CD4-positive, alpha-beta T cell treated with Interleukin-17A for 1 hour (primary cell): ENCODE data around the gene WBP2.
"Not testable (repeated sequence)": the region's sequence is repeated elsewhere in the genome, so short reads cannot be mapped to it uniquely, and the experiment has no call there.

Experiments
- DNase-seq: peaks from one replicate; pipeline ENCODE4 v3.0.0-alpha.2; 2020

WBP2 gene

DNA sequence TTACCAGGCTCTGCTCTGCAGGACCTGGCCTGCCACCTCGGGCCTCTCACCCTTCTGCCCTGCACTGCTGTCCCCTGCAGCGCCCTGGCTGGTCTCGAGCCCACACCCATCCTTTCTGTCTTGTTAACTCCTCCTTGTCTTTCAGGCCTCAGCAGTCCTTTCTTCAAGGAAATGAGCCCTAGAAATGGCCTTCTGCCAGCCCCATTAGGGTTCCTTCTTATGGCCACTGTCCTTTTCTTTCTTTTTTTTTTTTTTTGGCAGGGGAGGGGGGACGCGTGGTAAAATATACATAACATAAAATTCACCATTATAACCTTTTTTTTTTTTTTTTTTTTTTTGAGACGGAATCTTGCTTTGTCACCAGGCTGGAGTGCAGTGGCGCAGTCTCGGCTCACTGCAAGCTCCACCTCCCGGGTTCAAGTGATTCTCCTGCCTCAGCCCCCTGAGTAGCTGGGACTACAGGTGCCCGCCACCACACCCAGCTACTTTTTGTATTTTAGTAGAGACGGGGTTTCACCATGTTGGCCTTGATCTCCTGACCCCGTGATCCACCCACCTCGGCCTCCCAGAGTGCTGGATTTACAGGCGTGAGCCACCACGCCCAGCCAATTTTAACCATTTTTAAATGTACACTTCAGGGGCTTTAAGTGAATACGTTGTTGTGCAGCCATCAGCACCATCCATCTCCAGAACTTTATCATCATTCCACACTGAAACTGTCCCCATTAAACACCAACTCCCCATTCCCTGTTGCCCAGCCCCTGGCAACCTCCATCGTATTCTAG, 10.5 kb upstream of the WBP2 start:
- DNase-seq, result not testable (repeated sequence)

DNA sequence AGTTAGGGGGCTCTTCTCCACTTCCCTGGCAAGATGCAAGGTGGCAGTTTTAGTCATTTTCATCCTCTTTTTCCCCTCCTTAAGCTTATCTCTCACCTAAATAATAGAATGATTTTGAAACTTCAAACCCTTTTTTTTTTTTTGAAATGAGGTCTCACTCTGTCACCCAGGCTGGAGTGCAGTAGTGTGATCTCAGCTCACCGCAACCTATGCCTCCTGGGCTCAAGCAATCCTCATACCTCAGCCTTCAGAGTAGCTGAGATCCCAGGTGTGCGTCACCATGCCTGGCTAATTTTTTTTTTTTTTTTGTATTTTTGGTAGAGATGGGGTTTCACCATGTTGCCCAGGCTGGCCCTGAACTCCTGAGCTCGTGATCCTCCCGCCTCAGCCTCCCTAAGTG, 9.8 kb upstream of the WBP2 start:
- peak; percentile 28 for DNase-seq

- peak; percentile 70 for DNase-seq
Observed at GRCh38 chr17:75864448-75864871, 9.3 kb upstream of the WBP2 start.

- DNase-seq, result no peak
Observed at GRCh38 chr17:75861927-75862317, 6.8 kb upstream of the WBP2 start.

- not testable (repeated sequence) for DNase-seq
Observed at GRCh38 chr17:75859358-75859757, 4.2 kb upstream of the WBP2 start.

GRCh38 chr17:75856062-75856756, 1.1 kb upstream of the WBP2 start:
- peak; percentile 28 for DNase-seq

- no peak for DNase-seq
Observed at GRCh38 chr17:75854881-75855309, 240 bp downstream of the WBP2 start.

- peak; percentile 22 for DNase-seq
Observed at GRCh38 chr17:75854101-75854748, 910 bp downstream of the WBP2 start.

GRCh38 chr17:75853433-75853832, 1.7 kb downstream of the WBP2 start:
- DNase-seq, result no peak

- not testable (repeated sequence) for DNase-seq
Observed at GRCh38 chr17:75851693-75851991, 3.5 kb downstream of the WBP2 start.

DNA sequence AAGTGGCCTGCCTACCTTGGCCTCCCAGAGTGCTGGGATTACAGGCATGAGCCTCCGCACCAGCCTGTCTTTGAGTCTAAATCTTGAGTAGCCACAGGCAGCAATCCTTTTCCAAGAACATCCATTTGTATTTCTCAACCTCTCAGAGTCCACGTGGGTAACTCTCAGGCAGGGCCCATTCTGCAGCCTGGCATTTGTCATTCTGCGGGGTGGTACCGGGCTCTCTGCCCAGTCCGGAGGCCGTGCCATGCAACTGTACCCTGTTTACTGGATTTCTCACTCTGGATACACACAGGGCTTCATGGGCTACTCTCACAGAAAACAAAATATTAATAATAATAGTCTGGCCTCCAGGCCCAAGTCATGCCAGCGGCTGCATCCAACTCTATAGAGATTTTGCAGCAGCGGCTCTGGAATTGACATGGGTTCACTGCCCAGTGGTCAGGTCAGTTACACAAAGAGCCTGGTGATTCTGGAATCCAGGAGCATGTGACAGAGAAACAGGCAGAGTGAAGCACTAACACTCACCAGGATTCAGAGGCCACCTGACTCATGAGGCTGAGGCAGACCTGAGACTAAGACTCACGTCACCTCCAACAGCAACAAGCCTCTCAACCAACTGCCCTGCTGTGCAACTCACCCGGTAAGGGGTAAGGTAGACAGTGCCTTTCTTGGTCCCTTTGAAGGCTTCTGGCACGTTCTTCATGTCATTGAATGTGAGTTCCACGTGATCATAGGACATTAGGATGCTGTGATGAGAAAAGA, 4.0 kb downstream of the WBP2 start:
- DNase-seq, result no peak

DNA sequence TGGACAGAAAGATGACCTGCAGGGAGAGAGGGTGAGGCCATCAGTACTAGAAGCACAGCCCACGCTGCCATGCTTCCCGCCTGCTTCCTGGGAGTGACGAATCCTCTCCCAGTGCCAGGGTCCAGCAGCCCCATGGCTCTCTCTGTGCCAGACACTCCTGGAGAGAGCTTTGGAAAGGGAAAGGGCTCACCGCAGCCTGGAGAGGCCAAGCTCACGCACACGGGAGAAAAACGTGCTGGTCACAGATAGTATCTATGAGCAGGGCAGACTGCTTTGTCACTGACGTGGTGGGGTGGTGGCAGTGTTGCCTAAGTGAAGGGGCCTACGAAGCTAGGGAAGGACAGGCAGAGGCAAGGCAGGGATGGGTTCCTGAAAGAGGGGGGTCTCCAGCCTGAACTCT, 5.4 kb downstream of the WBP2 start:
- no peak for DNase-seq

DNA sequence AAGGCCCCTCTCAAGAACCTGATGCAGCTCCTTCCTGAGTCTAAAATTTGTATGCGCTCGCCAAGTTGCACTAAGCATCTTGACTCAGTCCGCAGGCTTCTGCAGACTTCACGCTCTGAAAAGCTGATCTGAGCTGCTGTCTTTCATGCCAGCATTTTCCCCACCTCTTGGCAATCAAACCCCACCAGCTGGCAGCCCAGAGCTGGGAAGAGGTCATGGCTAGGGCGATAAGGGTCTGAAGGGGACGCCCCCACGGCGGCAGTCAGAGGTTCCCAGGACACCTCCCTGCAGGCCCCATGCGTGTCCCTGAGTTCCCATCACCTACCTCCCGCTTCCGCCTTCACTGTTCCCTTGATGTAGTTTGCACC, 5.9 kb downstream of the WBP2 start:
- no peak for DNase-seq

- peak; percentile 84 for DNase-seq
Observed at GRCh38 chr17:75848523-75849278, 6.4 kb downstream of the WBP2 start.

DNA sequence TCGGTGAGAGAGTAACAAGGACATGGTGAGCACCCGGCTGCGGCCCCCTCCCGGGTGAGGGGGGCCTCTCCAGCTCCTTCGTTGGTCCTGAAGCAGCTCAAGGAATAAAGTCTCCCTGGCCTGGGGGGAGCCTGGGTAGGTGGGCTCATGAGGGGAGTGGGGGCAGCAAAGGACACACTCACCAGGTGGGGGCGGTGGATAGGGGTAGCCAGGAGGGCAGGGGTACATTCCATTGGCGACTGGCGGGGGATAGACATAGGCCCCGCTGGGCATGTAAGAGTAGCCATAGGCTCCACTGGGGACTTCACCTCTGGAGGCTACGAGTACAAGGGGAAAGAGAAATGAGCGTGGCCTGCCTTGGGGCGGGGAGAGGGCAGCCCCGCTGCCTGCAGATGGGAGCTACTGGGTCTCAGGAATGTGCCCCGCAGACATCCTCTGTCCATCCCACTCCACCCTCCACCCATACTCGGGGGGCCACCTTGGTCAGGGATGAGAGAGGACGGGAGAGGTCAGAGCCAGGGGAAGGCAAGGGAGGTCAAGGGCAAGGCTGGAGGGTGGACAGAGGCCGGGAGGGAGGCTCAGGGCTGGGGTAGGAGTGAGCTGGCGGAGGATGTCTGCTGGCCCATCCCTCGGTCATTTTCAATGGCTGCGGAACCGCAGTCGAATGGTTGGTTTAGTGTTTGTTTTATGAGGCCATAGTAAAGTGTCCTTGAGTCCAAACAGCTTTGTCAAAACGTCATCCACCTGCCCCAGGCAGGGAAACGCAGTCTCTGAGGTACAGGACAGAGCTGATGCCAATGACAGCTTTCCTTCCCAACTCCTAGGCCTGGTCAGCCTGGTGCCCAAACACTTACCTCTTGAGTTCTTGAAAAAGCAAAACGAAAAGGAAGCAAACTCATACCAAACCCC, 7.3 kb downstream of the WBP2 start:
- no peak for DNase-seq

GRCh38 chr17:75846692-75847613, 8.2 kb downstream of the WBP2 start:
- DNase-seq, result no peak

DNA sequence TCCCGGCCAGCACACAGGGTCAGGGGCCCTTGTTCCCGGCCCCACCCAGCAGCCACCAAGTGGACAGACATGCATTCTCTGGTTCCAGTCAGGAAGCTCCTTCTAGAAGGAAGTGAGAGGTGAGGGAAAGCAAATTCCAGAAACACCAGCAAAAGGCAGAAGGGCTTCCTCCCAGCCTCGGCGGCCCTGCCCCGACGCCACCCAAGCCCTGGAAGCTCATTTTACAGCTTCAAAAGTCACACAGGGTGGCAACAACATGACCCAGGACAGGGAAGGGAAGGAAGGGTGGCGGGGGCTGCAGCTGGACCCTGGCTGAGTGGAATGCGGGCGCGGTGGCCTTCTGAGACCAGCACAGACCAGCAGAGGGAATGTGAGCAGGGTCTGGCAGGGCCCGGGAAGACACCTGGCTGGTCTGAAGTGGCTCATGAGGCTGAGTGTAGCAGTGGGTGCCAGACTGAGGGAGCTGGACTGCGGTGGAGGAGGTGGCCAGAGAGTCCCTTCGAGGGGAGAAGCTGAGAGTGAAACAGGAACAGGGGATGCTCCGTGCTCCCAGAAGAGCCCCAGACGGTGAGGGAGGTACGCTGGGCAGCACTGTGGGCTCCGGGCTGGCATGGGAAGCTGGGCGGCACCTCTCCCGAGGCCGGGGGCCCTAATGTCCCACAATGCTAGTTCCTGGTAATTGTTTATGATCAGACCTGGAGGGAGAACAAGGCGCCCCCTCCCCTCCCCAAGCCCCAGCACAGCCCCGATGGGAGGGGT, 9.0 kb downstream of the WBP2 start:
- no peak for DNase-seq

DNA sequence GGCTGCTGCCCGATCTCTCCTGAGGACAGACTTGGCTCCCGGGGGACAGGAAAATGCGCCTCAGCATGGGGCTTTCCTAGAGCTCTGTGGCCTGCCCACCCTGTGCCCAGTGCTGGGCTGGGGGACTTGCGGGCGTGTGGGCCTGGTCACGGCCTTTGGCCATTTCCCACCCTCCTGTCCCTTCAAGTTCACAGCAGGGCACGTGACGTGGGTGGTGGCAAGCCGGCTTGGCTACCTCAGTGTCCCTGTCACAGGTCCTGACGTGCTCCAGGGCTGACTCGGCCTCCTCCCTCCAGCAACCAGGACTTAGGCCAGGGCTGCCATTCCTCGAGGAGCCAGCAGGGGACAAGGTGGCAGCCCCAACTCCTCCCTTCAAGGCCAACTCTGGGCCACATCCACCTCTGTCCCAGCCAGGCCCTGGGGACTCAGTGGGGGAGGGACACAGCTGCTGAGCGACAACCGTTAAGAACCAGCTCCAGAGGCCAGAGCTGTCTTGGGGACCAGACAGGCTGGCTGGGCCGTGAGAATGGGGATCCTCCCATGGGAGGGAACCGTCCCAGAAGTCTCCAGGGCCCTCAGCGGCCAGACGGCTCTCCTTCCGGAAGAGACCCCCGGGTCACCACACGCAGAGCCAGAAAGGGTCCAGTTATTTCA, 9.9 kb downstream of the WBP2 start:
- peak; percentile 69 for DNase-seq

DNA sequence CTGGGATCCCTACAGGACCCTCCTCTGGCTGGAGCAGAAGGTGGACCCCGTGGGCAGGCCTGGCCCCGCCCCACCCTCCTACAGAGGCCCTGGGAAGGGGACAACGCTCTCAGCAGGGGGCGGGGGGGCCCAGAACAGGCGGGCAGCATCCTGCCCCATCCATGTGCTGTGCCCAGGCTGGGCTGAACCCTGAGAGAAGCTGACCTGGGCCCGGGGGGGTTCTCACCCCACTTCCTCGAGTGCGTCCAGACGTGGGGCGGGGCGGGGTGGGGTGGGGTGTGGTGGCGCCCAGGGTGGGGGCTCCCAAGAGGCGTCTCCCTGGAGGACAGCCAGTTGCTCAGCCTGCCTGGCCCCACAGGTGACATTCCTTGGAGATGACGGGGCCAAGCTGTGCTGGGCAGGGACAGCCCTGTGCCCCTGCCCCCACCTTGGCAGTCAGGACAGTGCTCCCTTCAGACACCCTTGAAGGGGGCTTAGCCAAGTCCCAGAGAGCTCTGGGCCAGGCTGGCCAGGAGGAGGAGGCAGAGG, 10.5 kb downstream of the WBP2 start:
- peak; percentile 46 for DNase-seq
